ENCODE data around the gene ARFGEF3.
"Not testable (repeated sequence)": the region's sequence is repeated elsewhere in the genome, so short reads cannot be mapped to it uniquely, and the experiment has no call there.

ARFGEF3 gene

DNA sequence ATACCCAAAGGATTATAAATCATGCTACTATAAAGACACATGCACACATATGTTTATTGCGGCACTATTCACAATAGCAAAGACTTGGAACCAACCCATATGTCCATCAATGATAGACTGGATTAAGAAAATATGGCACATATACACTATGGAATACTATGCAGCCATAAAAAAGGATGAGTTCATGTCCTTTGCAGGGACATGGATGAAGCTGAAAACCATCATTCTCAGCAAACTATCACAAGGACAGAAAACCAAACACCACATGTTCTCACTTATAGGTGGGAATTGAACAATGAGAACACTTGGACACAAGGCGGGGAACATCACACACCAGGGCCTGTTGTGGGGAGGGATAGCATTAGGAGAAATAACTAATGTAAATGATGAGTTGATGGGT lies 50.8 kb downstream of the ARFGEF3 start:
- DNase-seq (ENCODE audit: low read depth in 2 of 2) = not testable (repeated sequence)

DNA sequence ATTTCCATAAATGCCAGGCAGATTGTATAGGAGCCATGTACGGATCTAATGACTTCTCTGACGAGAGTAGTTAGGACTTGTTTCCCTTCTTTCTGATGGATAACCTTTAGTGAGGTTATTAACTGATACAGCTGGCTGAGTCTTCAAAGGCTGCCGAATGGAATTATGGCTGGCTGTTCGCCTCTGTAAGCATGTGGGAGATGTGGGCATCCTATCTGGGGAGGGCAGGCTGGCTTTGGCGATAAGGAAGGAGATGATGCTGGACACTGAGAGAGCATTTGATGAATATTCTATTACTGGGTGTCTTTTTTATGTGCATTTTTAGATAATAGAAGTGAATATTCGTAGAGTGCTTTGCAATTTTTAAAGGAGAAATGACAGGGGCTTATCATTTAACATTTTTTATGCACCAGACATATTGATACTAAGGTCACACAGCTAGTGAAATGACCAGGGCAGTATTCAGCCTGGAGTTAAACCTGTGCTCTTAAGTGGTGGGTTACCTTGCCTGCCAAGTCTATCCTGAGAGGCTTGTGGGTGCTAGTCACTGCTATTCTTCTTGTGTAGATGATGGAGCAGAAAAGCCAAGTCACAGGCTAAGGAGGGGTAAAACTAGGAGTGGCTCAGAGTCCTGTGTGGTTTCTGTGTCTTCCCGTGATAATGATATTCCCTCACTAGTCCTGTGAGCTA lies 53.5 kb downstream of the ARFGEF3 start:
- no peak for DNase-seq (ENCODE audit: low read depth in 2 of 2)

GRCh38 chr6:138218449-138218848 lies 56.7 kb downstream of the ARFGEF3 start, which contains the start of gene PBOV1:
PBOV1 (minus strand) TSS chr6:138218491; CDS start chr6:138218395, 96 bp downstream.
- DNase-seq (ENCODE audit: low read depth in 2 of 2) = no peak

- DNase-seq (ENCODE audit: low read depth in 2 of 2) = no peak
Observed at GRCh38 chr6:138219398-138219797, 57.7 kb downstream of the ARFGEF3 start.

GRCh38 chr6:138219901-138220300 lies 58.2 kb downstream of the ARFGEF3 start:
- no peak for DNase-seq (ENCODE audit: low read depth in 2 of 2)

GRCh38 chr6:138222901-138223546 lies 61.3 kb downstream of the ARFGEF3 start:
- no peak for DNase-seq (ENCODE audit: low read depth in 2 of 2)

DNA sequence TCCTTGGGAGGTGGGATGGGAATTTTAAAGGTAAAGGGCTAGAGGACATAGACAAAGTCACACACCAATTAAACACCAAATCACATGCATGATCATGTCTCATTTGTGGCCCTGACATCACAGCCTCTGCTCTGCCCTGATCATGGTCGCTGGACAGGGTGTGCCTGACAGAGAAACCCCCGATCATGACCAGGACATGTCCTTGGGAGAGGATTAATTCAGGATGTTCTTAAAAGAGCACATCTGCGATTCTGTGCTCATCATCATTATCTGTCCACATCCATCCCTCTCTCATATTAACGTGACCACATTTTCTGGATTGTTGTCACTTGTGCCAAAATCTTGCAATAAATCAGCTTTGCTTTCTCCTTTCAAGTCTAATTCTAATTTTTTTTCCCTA lies 64.2 kb downstream of the ARFGEF3 start:
- DNase-seq (ENCODE audit: low read depth in 2 of 2) = no peak

- DNase-seq (ENCODE audit: low read depth in 2 of 2) = no peak
Observed at GRCh38 chr6:138226700-138227315, 65.1 kb downstream of the ARFGEF3 start.

DNA sequence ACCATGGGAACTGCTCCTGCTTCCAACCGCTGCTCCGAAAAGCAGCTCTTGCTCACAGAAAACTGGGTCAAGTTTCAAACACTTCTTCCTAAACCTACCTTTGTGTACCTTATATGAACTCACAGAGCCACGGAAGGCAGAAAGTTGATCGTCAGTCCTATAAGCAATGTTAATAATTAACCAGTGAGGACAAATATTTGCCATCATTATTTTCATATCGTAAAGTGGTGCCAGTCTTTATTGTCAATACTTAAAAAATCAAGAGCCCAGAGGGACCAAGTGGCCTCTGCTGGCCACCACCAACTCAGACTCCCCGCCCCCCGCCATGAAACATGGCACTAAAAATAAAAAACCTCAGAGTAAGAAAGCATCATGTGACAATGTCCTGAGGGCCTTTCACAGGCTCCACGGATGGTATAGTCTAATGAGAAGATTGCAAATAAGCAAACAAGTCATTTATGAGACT lies 65.6 kb downstream of the ARFGEF3 start:
- DNase-seq (ENCODE audit: low read depth in 2 of 2) = no peak

DNA sequence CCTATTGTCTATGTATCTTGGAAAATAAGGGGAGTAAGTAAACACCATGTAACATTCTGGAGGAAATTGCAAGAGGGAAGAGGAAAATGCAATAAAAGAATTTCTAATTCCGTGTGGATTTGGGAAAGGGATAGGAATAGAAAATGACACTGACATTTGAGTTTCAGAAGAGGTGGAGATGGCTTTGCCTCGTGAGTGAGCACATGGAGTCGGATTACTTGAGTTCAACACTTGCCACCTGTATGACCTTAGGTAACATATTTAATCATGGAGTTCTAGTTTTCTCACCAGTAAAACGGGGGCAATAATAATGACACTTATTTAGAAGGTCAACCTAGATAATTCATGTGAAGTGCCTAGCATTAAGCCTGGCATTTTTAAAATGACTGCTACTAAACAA lies 67.3 kb downstream of the ARFGEF3 start:
- no peak for DNase-seq (ENCODE audit: low read depth in 2 of 2)

GRCh38 chr6:138229663-138230179 lies 68.0 kb downstream of the ARFGEF3 start:
- no peak for DNase-seq (ENCODE audit: low read depth in 2 of 2)

DNA sequence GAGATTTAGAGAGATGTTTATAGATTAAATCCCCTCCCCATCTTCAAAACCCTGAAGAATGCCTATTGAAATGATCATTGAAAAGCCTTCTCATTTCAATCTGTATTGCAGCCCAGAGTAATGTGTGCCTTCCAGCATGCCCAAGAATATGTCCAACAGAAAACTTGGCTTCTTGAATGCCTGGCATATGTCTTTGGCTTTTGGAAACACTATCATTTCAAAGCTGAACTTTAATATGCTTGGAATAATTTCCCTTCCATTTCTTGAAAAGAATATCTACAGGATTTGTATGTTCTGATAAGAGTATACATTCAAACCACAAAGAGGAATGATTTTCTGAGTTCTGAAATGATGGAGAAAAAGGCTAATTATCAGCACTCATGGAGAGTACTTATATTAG lies 68.5 kb downstream of the ARFGEF3 start:
- no peak for DNase-seq (ENCODE audit: low read depth in 2 of 2)

DNA sequence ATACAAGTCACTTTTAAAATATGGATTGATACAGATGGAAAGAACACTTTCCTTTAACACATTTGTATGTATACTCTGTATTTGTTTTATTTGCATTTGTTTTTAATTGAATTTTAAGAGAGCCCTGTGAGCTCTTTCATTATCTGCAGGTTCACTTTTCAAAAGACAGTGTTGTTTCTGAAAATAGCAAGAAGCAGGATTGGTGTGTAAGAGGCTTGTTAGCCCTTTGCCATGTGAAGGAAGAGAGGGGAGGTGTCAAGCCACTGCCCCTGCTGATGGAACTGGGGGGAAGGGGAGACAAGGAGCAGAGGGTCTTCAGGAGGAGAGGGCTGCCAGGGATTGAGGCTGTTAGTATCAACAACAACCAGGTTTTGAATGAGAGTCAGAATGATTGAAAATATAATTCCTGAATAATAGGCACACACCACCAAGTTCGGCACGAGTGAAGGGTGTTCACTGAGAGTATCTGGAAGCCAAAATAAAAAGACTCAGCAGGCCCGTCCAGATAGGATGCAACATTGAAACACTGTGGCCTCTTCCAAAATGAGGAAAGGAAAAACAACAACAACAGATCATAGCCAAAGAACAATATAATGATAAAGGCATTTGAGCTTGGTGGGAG lies 69.1 kb downstream of the ARFGEF3 start:
- no peak for DNase-seq (ENCODE audit: low read depth in 2 of 2)

DNA sequence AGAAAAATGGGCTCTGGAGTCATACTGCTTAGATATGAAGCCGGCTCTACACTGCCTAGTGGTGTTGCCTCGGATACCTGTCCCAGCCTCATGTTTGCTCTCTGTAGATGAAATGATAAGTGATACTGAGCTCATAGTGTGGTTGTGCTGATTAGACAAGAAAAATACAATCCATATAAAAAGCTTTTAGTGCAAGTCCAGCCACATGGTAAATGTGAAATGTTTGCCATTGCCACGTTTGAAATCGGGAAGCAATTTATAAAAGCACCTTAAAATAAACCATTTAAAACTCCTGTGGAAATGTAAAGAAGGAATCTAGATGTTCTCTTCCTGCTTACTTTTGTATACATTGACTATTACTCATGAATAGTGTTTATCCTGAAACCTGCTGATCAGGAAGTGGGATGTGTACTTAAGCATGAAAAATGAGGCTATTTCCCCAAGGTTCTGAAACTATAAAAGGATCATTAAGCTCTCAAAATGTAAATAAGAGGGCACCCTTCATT lies 69.7 kb downstream of the ARFGEF3 start:
- DNase-seq (ENCODE audit: low read depth in 2 of 2) = no peak

DNA sequence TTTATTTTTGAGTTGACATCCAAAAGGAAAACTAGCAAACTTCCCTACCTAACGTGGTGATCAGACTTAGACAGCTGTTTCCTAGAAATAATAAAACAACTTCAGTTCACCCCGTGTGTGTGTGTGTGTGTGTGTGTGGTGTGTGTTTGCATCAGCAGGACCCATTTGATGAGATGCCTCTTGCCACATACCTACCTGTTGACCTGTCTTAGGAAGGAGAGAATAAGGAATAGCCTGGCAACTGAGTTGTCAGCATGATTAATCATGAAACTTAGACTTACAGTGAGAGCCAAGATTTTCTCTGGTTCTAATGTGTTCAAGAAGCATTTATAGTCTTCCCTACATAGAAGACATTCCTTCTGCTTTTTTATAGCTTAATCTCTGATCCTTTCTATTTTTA lies 72.6 kb downstream of the ARFGEF3 start:
- no peak for DNase-seq (ENCODE audit: low read depth in 2 of 2)

DNA sequence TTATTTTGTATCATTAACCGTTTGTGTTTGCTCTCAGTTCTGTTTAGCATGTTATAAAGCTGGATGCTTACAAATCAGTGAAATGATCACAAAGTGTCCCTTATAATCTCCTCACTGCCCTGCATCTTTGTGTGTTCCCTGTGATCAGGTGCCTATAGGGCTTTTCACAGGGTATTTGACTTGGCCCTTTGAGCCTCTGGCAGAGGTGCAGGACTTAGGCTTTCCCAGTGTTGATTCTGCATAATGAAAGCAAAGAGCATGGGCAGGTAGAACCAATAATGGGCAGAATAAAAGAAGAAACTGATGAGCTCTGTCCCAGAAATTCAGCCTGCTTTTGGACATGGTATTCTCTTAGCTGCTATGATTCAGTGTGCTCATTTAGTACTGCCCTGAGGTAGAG lies 73.5 kb downstream of the ARFGEF3 start:
- no peak for DNase-seq (ENCODE audit: low read depth in 2 of 2)

DNA sequence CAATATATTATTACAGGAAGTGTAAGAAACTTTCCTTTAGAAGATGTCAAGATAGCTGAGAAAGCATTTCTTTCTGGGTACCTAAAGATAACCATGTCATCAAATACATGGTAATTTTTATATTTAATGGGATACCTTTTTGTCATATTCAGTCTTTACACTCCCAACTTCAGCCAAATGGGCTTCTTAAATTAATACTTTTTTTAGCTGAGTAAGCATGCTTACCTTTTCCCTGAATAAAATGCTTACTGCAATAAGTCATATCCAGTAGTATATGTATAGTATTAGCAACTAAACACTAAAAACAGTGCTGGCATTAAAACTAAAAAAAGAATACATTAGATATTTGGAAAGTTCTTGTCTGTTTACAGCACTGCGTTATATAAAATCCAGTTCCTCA lies 74.0 kb downstream of the ARFGEF3 start:
- DNase-seq (ENCODE audit: low read depth in 2 of 2) = no peak

DNA sequence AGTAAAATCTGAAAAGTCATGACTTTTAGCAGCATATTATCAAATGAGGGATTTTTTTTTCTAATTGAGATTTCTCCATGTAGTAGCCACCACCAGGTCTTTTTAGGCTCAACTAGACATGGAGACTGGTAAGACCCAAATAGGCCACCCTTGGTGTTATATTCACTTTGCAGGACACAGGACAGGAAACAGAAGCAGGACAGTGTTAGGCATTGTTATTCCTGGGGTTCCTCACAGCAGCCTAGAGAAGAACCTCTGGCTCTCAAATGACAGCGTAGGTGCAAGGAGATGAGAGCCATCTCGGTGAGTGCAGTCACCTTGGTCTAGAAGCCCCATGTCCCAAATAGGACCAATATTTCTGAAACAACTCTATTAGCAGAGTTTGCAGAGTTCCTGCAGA lies 75.7 kb downstream of the ARFGEF3 start:
- DNase-seq (ENCODE audit: low read depth in 2 of 2) = no peak

DNA sequence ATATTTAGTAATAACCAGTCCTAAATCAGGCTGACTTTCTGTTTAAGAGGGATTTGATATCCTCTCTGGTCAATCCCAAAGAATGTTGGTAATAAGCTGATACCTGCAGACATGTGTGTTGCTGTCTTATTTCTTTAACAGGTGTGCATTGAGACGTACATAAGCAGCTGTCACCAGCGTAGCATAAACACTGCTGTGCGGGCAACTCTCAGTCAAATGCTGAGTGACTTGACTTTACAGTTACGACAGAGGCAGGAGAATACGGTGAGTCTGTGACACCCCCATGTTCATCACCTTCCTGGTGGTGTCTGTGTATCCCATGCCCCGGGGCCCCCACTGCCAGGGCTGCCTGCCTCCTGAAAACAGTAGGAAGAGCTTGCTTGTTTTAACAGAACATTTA lies 76.6 kb downstream of the ARFGEF3 start:
- DNase-seq (ENCODE audit: low read depth in 2 of 2) = no peak

DNA sequence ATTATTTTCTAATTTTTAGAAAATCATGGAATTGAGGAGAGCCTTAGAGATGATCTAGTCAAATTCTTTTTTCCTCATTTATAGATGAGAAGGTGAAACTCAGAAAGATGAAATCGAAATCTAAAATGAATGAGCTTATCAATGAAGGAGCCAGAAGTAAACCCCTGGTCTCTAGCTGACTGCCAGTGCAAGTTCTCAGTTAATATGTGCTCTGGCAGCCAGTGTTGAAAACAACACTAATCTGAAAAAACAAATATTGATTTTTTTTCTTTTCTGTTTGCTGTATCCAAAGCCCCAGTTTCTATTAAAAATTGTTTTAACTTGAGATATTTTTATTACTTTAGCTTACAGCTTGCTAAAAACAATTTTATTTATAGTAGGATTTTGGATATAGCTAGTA lies 78.0 kb downstream of the ARFGEF3 start:
- DNase-seq (ENCODE audit: low read depth in 2 of 2) = no peak

GRCh38 chr6:138240476-138241245 lies 78.9 kb downstream of the ARFGEF3 start:
- peak; percentile 20 to 37 for DNase-seq (ENCODE audit: low read depth in 2 of 2)
